ENCODE results near the gene NUCB1. TPM values are rescaled to one million over a fixed set of nuclear protein-coding genes. Genes with fewer than 3 reads are reported as not detected.
"Not testable (repeated sequence)": the region's sequence is repeated elsewhere in the genome, so short reads cannot be mapped to it uniquely, and the experiment has no call there.

Gene NUCB1
- total RNA-seq, 1 experiment from 2014 or later = 91.4 TPM

- DNase-seq (ENCODE audit: low spot score) = no peak
Observed at GRCh38 chr19:48905664-48906063, 5.6 kb downstream of the NUCB1 start.

GRCh38 chr19:48906324-48906723 is 6.2 kb downstream of the NUCB1 start:
- no peak for DNase-seq (ENCODE audit: low spot score)

- DNase-seq (ENCODE audit: low spot score) = no peak
Observed at GRCh38 chr19:48907671-48908070, 7.6 kb downstream of the NUCB1 start.

GRCh38 chr19:48909424-48910077 is 9.4 kb downstream of the NUCB1 start:
- not testable (repeated sequence) for DNase-seq (ENCODE audit: low spot score)

- DNase-seq (ENCODE audit: low spot score) = no peak
Observed at GRCh38 chr19:48910803-48911202, 10.7 kb downstream of the NUCB1 start.

GRCh38 chr19:48913114-48913889 is 13.2 kb downstream of the NUCB1 start:
- no peak for DNase-seq (ENCODE audit: low spot score)

DNA sequence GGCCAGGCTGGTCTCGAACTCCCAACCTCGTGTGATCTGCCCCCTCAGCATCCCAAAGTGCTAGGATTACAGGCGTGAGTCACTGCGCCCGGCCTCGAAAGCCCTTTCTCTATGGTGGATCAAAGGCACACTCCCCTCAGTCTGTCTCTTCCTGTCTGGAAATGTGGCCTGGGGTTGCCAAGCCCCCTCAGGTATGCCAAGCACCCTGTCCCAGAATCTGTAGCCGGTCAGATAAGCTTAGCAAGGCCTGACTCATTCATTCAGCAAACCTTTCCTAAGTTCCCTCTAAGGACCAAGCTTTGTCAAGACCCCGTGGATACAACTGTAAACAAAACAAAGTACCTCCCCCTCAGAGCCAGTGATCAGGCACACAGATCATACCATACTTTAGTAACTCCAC is 14.1 kb downstream of the NUCB1 start:
- no peak for DNase-seq (ENCODE audit: low spot score)

DNA sequence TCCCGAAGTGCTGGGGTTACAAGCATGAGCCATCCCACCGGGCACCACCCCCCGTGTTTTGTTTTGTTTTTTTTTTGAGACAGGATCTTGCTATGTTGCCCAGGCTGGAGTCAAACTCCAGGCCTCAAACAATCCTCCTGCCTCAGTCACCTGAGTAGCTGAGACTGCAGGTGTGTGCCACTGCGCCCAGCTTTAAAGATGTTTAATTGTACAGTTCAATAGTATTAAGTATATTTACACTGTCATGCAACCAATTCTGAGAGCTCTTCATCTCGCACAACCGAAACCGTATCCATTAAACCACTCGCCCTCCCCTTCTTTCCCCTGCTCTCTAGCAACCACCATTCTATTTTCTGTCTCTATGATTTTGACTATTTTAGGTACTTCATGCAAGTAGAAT is 15.6 kb downstream of the NUCB1 start:
- DNase-seq (ENCODE audit: low spot score) = no peak

GRCh38 chr19:48918071-48918470 is 18.0 kb downstream of the NUCB1 start:
- DNase-seq (ENCODE audit: low spot score) = no peak

DNA sequence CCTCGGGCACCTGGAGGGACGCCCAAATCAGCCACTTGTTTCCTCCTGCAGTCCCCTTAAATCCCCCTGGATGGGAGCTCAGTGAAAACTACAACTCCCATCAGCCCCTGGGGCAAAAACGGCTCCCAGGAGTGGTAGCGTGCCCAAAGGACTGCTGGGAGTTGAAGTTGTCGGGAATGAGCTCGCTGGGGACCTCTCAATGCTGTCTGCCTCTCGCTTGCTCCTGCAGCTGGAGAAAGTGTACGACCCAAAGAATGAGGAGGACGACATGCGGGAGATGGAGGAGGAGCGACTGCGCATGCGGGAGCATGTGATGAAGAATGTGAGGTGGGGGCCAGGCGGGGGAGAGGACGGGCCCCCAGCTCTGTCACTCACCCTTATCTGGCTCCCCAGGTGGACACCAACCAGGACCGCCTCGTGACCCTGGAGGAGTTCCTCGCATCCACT is 18.7 kb downstream of the NUCB1 start:
- DNase-seq (ENCODE audit: low spot score) = no peak

DNA sequence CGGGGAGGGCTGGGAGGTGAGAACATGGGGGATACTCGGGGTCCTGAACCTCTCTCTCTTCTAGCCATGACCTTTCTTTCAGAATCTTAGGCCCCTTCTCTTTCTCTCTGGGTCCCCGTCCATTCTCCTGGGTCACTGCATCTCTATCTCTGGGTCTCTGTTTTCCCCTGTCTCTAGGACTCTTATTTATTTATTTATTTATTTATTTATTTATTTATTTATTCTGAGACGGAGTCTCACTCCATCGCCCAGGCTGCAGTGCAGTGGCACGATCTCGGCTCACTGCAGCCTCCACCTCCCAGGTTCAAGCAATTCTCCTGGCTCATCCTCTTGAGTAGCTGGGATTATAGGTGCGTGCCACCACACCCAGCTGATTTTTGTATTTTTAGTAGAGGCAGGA is 19.2 kb downstream of the NUCB1 start:
- not testable (repeated sequence) for DNase-seq (ENCODE audit: low spot score)

GRCh38 chr19:48920949-48921348 is 20.8 kb downstream of the NUCB1 start:
- DNase-seq (ENCODE audit: low spot score) = no peak

- no peak for DNase-seq (ENCODE audit: low spot score)
Observed at GRCh38 chr19:48921721-48922500, 21.8 kb downstream of the NUCB1 start.

GRCh38 chr19:48922548-48923490 is 22.7 kb downstream of the NUCB1 start:
- DNase-seq (ENCODE audit: low spot score) = no peak

DNA sequence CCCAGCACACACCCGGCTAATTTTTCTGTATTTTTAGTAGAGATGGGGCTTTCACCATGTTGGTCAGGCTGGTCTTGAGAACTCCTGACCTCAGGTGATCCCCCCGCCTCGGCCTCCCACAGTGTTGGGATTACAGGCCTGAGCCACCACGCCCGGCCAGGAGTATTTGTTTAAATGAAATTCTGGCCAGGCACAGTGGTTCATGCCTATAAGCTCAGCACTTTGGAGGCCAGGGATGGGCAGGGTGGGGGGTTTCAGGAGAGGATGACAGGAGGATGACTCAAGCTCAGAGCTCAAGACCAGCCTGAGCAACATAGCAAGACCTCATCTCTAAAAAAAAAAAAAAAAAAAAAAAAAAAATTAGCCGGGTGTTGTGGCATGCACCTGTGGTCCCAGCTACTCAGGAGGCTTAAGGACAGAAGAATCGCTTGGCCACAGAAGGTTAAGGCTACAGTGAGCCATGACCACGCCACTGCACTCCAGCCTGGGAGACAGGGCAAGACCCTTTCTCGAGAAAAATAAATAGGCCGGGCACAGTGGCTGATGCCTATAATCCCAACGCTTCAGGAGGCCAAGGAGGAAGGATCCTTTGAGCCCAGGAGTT is 25.2 kb downstream of the NUCB1 start:
- DNase-seq (ENCODE audit: low spot score) = peak; percentile 81

DNA sequence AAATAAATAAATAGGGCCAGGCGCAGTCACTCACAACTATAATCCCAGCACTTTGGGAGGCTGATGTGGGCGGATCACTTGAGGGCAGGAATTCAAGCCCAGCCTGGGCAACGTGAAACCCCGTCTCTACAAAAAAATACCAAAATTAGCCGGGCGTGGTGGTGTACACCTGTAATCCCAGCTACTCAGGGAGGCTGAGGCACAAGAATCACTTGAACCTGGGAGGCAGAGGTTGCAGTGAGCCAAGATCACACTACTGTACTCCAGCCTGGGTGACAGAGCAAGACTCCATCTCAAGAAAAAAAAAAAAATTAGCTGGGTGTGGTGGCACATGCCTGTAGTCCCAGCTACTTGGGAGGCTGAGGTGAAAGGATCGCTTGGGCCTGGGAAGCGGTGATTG is 25.8 kb downstream of the NUCB1 start:
- DNase-seq (ENCODE audit: low spot score) = not testable (repeated sequence)

GRCh38 chr19:48926909-48927308 is 26.8 kb downstream of the NUCB1 start:
- peak; percentile 91 for DNase-seq (ENCODE audit: low spot score)

GRCh38 chr19:48927692-48928091 is 27.6 kb downstream of the NUCB1 start:
- not testable (repeated sequence) for DNase-seq (ENCODE audit: low spot score)

- no peak for DNase-seq (ENCODE audit: low spot score)
Observed at GRCh38 chr19:48928164-48929025, 28.3 kb downstream of the NUCB1 start.

GRCh38 chr19:48933382-48933932 is 33.3 kb downstream of the NUCB1 start, which contains the start of gene DHDH:
TSS of gene DHDH (plus strand) at chr19:48933699. CDS start at chr19:48933722, 23 bp downstream.
- DNase-seq (ENCODE audit: low spot score) = peak; percentile 44

Measured in A172 (cell line).